HG02973 (cell line): ENCODE data around the gene OGFOD3.

Source experiments
- ATAC-seq: cut with Tn5 transposase; IDR thresholded peaks from one replicate; pipeline ENCODE4 v1.9.1; 2021; ENCODE audit warnings: moderate library complexity; ENCODE audit not compliant: unreplicated experiment

Gene OGFOD3

DNA sequence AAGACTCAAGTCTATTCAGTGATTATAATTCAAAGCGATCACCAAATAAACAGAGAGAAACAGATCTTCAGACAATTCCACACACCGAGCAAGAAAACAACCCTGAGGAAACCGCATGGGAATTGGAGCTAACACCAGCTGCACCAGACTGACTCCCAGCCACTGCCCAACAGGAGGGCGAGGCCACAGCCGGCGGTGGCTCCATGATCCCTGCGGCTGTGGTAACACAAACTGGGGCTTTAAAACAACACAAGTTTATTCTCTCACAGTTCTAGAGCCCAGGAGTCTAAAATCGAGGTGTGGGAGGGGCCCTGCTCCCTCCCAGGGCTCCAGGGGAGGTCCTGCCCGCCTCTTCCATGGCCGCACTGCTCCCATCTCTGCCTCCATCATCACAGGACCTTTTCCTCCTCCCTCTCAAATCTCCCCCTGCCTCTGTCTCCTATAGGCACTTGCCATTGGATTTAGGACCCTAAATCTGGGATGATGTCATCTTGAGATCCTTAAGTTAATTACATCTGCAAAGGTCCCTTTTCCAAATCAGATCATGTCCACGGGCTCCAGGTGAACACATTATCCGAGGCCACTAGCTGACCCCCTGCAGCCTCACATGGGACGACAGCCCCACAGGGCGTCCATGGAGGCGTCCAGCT is 10.0 kb downstream of the OGFOD3 start:
- ATAC-seq = no peak

DNA sequence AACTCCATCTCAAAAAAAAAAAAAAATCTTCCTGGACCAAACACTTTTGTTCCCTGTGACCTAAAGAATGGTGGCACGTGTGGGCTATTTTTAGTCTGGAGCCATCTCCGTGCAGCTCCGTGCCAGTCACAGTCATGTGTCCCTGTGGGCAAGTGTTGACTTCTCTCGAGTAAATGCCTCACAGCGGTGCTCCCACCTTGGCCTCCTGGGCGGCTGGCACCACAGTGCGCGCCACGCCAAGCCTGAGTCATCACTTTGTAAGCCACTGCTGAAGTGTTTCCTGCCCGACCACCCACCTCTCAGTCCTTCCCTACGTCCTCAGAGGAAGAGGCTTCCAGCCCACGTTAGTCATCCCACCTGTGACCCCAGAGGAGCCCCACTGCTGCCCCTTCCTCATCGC is 11.1 kb downstream of the OGFOD3 start:
- ATAC-seq = no peak

- no peak for ATAC-seq
Observed at GRCh38 chr17:82406131-82406671, 12.2 kb downstream of the OGFOD3 start.

GRCh38 chr17:82405051-82405450 is 13.3 kb downstream of the OGFOD3 start:
- ATAC-seq = no peak

GRCh38 chr17:82403662-82404660 is 14.4 kb downstream of the OGFOD3 start:
- ATAC-seq = no peak

- no peak for ATAC-seq
Observed at GRCh38 chr17:82402865-82403264, 15.5 kb downstream of the OGFOD3 start.

GRCh38 chr17:82400830-82401229 is 17.6 kb downstream of the OGFOD3 start:
- ATAC-seq = no peak

DNA sequence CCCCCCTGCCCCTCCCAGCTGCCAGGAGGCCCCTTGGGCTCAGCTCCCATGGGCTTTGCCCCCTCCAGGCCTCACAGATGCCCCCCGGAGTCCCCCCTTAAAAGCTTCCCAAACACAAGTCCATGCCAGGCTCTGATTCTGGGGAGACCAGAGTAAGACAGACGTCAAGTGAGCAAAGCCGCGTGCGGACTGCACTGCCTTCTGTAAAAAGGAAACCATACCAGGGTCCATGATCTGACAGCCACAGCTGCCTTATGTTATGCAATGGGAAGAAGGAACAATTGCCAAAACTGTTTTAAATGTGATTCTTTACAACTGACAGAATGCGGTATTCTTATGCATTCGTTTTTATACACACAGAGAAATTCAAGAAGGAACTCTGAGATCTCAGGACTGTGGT is 18.2 kb downstream of the OGFOD3 start:
- ATAC-seq = no peak

DNA sequence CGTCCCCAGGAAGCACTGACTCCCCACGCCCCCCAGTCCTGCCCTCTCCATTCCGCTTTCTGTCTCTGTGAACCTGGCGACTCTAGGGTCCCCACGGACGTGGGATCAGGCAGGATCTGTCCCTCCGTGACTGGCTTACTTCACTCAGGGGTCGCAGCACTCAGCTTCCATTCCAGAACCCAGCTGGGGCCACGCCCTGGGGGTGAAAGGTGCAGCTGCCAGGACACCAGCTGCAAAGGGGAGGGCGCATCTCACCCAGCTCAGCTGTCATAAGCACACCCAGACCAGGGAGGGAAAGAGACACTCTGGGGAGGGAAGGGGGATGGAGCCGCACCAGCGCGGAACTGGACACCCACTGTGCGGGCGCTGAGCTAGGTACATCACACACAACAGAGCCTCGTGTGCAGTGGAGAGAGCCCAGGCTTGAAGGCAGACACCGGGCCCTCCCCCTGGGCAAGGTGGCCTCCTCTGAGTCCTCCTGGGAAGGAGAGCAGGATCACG is 18.7 kb downstream of the OGFOD3 start:
- no peak for ATAC-seq

GRCh38 chr17:82399041-82399441 is 19.3 kb downstream of the OGFOD3 start:
- ATAC-seq = no peak

- ATAC-seq = no peak
Observed at GRCh38 chr17:82397449-82398335, 20.7 kb downstream of the OGFOD3 start.

- no peak for ATAC-seq
Observed at GRCh38 chr17:82396601-82397435, 21.6 kb downstream of the OGFOD3 start.

DNA sequence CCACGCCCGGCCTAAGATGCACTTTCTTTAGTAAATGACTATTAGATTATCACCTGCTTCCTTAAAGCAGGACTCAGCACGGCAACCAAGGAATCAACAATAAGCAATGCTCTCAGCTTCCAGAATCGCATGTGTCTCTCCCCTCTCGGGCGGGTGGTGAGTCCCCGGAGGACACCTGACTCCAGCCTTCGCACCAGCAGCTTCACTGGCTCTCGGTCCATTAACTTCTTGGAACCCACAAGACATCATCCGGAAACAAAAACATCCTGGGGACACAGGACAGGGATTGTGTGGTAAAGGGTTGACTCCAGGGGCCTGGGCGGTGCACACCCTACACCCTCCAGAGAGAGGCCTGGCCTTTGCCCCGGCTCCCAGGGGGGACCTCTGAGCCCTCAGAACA is 24.1 kb downstream of the OGFOD3 start:
- ATAC-seq = no peak

DNA sequence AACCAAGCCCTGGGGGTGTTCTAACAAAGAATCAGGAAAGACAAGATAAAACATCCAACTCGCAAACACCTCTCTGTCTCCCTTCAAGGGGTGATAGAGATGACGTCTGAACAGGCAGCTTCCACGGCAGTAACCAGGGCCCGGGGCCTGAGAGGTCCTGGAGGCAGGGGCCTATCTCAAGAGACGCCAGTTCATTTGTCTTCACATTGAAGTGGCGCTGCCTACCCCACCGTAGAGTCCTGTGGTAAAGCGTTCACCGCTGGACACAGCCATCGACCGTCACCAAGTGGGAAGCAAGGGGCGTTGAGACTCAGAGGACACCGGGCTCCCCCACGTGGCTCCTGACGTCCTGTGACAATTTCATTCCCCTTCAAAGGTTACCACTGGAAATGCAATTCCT is 25.4 kb downstream of the OGFOD3 start:
- ATAC-seq = no peak

GRCh38 chr17:82392209-82392920 is 26.0 kb downstream of the OGFOD3 start:
- ATAC-seq = no peak

DNA sequence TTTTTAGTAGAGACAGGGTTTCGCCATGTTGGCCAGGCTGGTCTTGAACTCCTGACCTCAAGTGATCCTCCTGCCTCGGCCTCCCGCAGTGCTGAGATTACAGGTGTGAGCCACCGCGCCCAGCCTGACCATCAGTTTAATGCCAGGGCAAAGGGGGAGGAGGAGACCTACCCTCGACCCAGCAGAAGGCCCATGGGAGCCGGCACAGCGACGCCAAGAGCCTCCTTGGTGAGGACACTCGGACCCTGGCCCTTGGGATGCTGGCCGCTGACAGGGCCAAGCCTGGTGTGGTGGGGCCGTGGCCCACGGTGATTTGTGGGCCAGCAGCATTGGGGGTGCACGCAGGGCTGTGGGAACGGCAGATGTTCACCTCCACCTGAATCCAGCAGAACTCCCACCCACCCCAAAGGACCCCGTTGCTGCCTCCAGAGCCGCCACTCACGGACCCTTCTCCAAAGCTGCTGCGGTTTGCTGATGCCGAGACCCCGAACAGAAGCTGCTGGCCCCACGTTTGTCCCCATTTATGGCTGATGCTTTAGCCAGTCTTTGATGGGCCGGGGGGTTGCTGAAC is 26.8 kb downstream of the OGFOD3 start:
- ATAC-seq = no peak

DNA sequence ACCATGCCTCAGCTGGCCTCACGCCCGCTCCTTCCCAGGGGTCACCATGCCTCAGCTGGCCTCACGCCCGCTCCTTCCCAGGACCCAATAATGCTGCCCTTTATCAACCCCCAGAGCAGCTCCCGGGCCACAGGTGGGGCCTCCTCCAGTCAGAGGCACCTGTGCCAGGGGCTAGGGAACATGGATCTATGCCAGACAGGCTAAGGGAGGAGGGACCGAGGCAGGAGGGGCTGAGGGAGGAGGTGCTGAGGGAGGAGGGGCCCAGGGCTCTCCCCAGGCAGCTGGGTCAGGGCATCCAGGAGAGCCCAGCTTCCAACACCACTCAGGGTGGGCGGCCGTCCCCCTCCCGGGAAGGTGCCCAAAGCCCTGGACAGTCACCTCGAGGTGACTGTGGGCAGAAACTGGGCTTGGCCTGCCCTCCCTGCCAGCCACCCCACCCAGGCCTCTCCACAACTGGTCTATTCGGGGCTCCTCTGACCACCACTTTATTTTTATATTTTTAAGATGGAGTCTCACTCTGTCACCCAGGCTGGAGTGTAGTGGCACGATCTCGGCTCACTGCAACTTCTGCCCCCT is 27.4 kb downstream of the OGFOD3 start:
- no peak for ATAC-seq

GRCh38 chr17:82390015-82390859 is 28.1 kb downstream of the OGFOD3 start:
- ATAC-seq = no peak
